ENCODE measurements around the gene SLC39A9. TPM values are rescaled to one million over a fixed set of nuclear protein-coding genes. Genes with fewer than 3 reads are reported as not detected.

The SLC39A9 gene
- total and polyA plus RNA-seq, 10 of the 15 experiments (the other 5 are each of a cell fraction or from before 2014, with no cell fraction given) = 19.9 to 109 (median 46.9) TPM

DNA sequence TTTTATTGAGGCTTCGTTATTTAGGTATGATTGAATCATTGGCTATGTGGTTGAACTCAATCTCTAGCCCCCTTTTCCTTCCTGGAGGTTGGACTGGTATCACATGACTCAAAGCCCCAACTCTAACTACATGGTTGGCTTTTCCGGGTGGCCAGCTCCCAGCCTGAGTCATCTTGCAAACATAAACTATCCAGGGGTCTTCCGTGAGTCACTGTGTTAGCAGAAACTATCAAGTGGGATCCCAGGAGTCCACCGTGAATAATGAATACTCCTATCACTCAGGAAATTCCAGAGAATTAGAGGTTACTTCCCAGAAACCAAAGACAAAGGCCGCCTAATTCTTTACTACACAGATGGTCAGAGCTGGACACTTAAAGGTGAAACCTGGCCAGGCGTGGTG lies 66.3 kb downstream of the SLC39A9 start:
- FAIRE-seq (no peak), DNase-seq (ENCODE audit: low read depth, low spot score) (no peak), ATAC-seq (no peak)
- ChIA-PET CTCF (interaction anchor here (0.6 to 5.3 kb wide), 5 partner anchors 10 to 222 kb away, joined by 3 to 35 read pairs (median 3); no protein-coding TSS in a partner anchor), SMC1A (ENCODE audit: uncharacterized antibody, unreplicated experiment) (interaction anchor here (1.0 to 1.8 kb wide), 3 partner anchors 9 to 222 kb away, joined by 3 to 11 read pairs (median 3); no protein-coding TSS in a partner anchor), RAD21 (ENCODE audit: unreplicated experiment) (interaction anchor here (0.6 to 1.4 kb wide), 2 partner anchors 10 to 283 kb away, joined by 3 read pairs; no protein-coding TSS in a partner anchor), POLR2A (no interaction called here)
- H3K4me2 ChIP-seq (ENCODE audit: control insufficient read depth, insufficient read depth) = no peak overlapping the region
- no TSS peak for BruUV-seq (replicated peaks)
- no peaks in the 10 kb centered on the region for H3K27me3 ChIP-seq (replicated peaks in 1 of 2; ENCODE audit: control insufficient read depth in 2 of 2, insufficient read depth in 2 of 2, low read length in 1 of 2)
- intact Hi-C loops (cut with micrococcal nuclease; ENCODE audit: unreplicated experiment) (loop anchor here (5.0 kb wide), 2 partner anchors 108 to 338 kb away; no protein-coding TSS in a partner anchor), in situ Hi-C loops (cut with MboI) (loop anchor here (5.0 kb wide), 1 partner anchor 213 kb away; no protein-coding TSS in a partner anchor)
- H3K9me3 ChIP-seq (replicated peaks; ENCODE audit: control insufficient read depth, insufficient read depth, low read length) = no peaks in the 10 kb centered on the region
- no peaks in the 10 kb centered on the region for H3K79me2 ChIP-seq (ENCODE audit: control insufficient read depth, insufficient read depth, low read length)
- H2AFZ ChIP-seq (ENCODE audit: control insufficient read depth, low read depth, low read length) = no peak overlapping the region
- no peak overlapping the region for H3K27ac ChIP-seq (ENCODE audit: control insufficient read depth, insufficient read depth)
- no peak overlapping the region for H3K4me3 ChIP-seq
- H3K9ac ChIP-seq (ENCODE audit: control insufficient read depth, insufficient read depth, low read length) = no peak overlapping the region
- peaks cover 0 to 7% of the 10 kb centered on the region in 2 experiments; a peak in 3 of 4 replicates for H3K36me3 ChIP-seq (ENCODE audit: control insufficient read depth in 2 of 2, insufficient read depth in 2 of 2, low read length in 1 of 2)
- 91% methylated on average over 6 of the region's 6 CpGs for WGBS (ENCODE audit: insufficient coverage, insufficient replicate concordance, low lambda C conversion rate, missing lambda C conversion rate)
- H4K20me1 ChIP-seq (ENCODE audit: control insufficient read depth, insufficient read depth) = no peaks in the 10 kb centered on the region
- no peaks in the 10 kb centered on the region for H3K4me1 ChIP-seq (ENCODE audit: control insufficient read depth, insufficient read depth, low read length)
- TF ChIP-seq BHLHE40 (IDR thresholded peaks at IDR 0.05; ENCODE audit: borderline replicate concordance in 1 of 2, low read depth in 2 of 2, low read length in 1 of 2) = no peak
- no peak for TF ChIP-seq ZNF592 (IDR thresholded peaks at IDR 0.05)
- no peak for TF ChIP-seq SKIL (IDR thresholded peaks at IDR 0.05; ENCODE audit: low read depth, poor library complexity, severe bottlenecking)
- no peak for TF ChIP-seq TCF12 (IDR thresholded peaks at IDR 0.05; ENCODE audit: low read depth, low read length)
- TF ChIP-seq SREBF2 (IDR thresholded peaks at IDR 0.05; ENCODE audit: low read length) = no peak
- no peak for TF ChIP-seq CBX3 (IDR thresholded peaks at IDR 0.05; ENCODE audit: borderline replicate concordance, low read depth)
- TF ChIP-seq, protein P1, sequence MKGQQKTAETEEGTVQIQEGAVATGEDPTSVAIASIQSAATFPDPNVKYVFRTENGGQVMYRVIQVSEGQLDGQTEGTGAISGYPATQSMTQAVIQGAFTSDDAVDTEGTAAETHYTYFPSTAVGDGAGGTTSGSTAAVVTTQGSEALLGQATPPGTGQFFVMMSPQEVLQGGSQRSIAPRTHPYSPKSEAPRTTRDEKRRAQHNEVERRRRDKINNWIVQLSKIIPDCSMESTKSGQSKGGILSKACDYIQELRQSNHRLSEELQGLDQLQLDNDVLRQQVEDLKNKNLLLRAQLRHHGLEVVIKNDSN (IDR thresholded peaks at IDR 0.05; ENCODE audit: borderline replicate concordance, extremely low read length, insufficient read depth, low read depth, low read length) = no peak
- TF ChIP-seq RAD21 (IDR thresholded peaks at IDR 0.05; ENCODE audit: insufficient read depth, low read depth, low read length) = no peak
- TF ChIP-seq SPI1 (IDR thresholded peaks at IDR 0.05; ENCODE audit: borderline replicate concordance, insufficient read depth, low read depth, low read length) = no peak
- no peak for TF ChIP-seq RCOR1 (conservative IDR thresholded peaks at IDR 0.05; ENCODE audit: low read depth, low read length)
- TF ChIP-seq PRDM15 (CRISPR knock-in tag; IDR thresholded peaks at IDR 0.05) = no peak
